Right lobe of liver (tissue), 6 donors: Measurements from ENCODE around the gene CACNG1. TPM values are rescaled to one million over a fixed set of nuclear protein-coding genes. Genes with fewer than 3 reads are reported as not detected.

Experiments
- ATAC-seq, 4 donors: fragments of 200-7000 bp; cut with Tn5 transposase; one replicate each; pipeline ENCODE4 v1.9.1; 2020; ENCODE audit warnings: mild to moderate bottlenecking in 4 of 4, moderate library complexity in 4 of 4
- DNase-seq, 3 donors: peaks; one replicate each; pipeline ENCODE4 v3.0.0-alpha.2; 2020
- H3K27ac ChIP-seq, 3 donors: fragments of 200-600 bp; one replicate each; pipeline ENCODE4 v1.8.0; 2022
- H3K27me3 ChIP-seq, 2 donors: fragments of 200-600 bp; one replicate each; pipeline ENCODE4 v1.8.0; 2022
- H3K36me3 ChIP-seq, 4 donors: fragments of 200-600 bp; sonication (generic) in 1 of 4; one replicate each; pipeline versions ENCODE4 v1.5.1 to v1.8.0; 2017 to 2022; ENCODE audit warnings: control low read depth in 1 of 4
- H3K4me1 ChIP-seq, 4 donors: fragments of 200-600 bp; sonication (generic) in 1 of 4; one replicate each; pipeline versions ENCODE4 v1.5.1 to v1.8.0; 2017 to 2022; ENCODE audit warnings: control low read depth in 1 of 4
- H3K4me3 ChIP-seq, 3 donors: fragments of 200-600 bp; one replicate each; pipeline ENCODE4 v1.8.0; 2022
- H3K9me3 ChIP-seq, 4 donors: fragments of 200-600 bp; sonication (generic) in 1 of 4; one replicate each; pipeline versions ENCODE4 v1.5.1 to v1.8.0; 2017 to 2022; ENCODE audit warnings: control low read depth in 1 of 4
- CTCF ChIP-seq, 4 donors: fragments of 200-600 bp in 3 of 4; fragments of 450-650 bp in 1 of 4; IDR thresholded peaks; one replicate each; pipeline versions ENCODE4 v1.5.1 to v1.8.0; 2016 to 2022; ENCODE audit warnings: antibody characterized with exemption in 4 of 4, mild to moderate bottlenecking in 2 of 4
- POLR2A ChIP-seq: fragments of 450-650 bp; IDR thresholded peaks from one replicate; pipeline ENCODE4 v1.6.1; 2017; ENCODE audit warnings: antibody characterized with exemption, mild to moderate bottlenecking
- WGBS: methylation state at CpG from one replicate; pipeline ENCODE4 v1.1.6; 2018; ENCODE audit warnings: low coverage, low lambda C conversion rate; ENCODE audit not compliant: insufficient coverage; ENCODE audit errors: missing lambda C conversion rate; 5-methylcytosine and 5-hydroxymethylcytosine counted together
- intact Hi-C, 2 donors: fragments of 100-400 bp; cut with DNase I; formaldehyde crosslinking; loops; one replicate each; pipeline versions ENCODE4 v1.11.2 to v1.14.1; 2022
- total RNA-seq, 6 experiments: library from RNA; depleted of rRNA in 2 of 6; stranded (reverse); fragments of >200 nt in 2 of 6; fragmentation: NEBNext Ultra II Directional in 3 of 6; extraction: Animal tissue kit (Norgen Biotek cat#: 25700) in 3 of 6; gene quantifications; one replicate each; pipeline versions ENCODE4 v1.1.0 to v1.2.4, GENCODE V29; 2016 to 2023
- donor health status: DM: no; HTN: yes; CAD: no.
- donor health status: DM: no; HTN: no; CAD: no.
- donor health status: DM: no; HTN: no; CAD: no.
- donor health status: DM: no; HTN: yes; CAD: no.
- donor health status: DM: no; HTN: yes; CAD: no.

Gene CACNG1
- total RNA-seq, 6 experiments from 2014 or later, result not detected

GRCh38 chr17:67043283-67043682 lies 1.1 kb upstream of the CACNG1 start:
- DNase-seq, result no peak
- intact Hi-C loops, result no loop called here

DNA sequence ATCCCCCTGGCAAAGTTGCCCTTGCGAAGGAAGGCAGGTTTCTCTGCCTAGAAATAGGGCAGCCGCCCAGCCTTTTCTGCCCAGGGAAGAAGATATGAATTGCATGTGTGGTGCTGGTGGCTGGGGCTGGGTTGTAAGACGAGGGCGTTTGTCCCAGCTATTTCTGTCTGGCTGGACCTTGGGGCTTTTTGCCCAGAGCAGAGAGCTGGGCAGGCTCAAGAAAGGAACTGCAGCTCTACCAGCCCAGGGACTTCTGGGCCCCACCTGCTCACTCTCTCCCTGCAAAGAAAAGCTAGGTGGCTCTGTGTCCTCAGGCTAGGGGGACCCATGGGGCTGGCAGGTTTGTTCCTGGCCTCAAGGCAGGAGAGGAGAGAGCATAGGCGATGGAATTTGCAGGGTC lies 586 bp downstream of the CACNG1 start:
- H3K36me3 ChIP-seq, result no peaks in the 10 kb centered on the region
- ATAC-seq, result no peak
- H3K4me3 ChIP-seq, result no peak overlapping the region
- 83% methylated on average over 3 of the region's 5 CpGs for WGBS
- peaks cover 0 to 5% (median 0%) of the 10 kb centered on the region in 4 donors for H3K9me3 ChIP-seq
- DNase-seq, result no peak
- no peaks in the 10 kb centered on the region for H3K4me1 ChIP-seq
- no peak for TF ChIP-seq CTCF (IDR thresholded peaks at IDR 0.05)
- no peak for TF ChIP-seq POLR2A
- H3K27me3 ChIP-seq, result no peaks in the 10 kb centered on the region
- no peak overlapping the region for H3K27ac ChIP-seq
- intact Hi-C loops, result no loop called here

More at GRCh38 chr17:67043283-67043682, 1.1 kb upstream of the CACNG1 start:
- WGBS, result 85% methylated on average over 6 of the region's 12 CpGs
- no peak for ATAC-seq
- H3K27me3 ChIP-seq, result no peaks in the 10 kb centered on the region
- H3K36me3 ChIP-seq, result no peaks in the 10 kb centered on the region
- no peak overlapping the region for H3K27ac ChIP-seq
- TF ChIP-seq POLR2A (no peak), CTCF (IDR thresholded peaks at IDR 0.05) (no peak)
- no peak overlapping the region for H3K4me3 ChIP-seq
- no peaks in the 10 kb centered on the region for H3K9me3 ChIP-seq
- no peaks in the 10 kb centered on the region for H3K4me1 ChIP-seq

- H3K4me1 ChIP-seq, result no peaks in the 10 kb centered on the region
- WGBS, result 80% methylated on average over 1 of the region's 4 CpGs
- DNase-seq (no peak), ATAC-seq (no peak)
- H3K4me3 ChIP-seq, result no peak overlapping the region
- TF ChIP-seq CTCF (IDR thresholded peaks at IDR 0.05), result no peak
- no peak for TF ChIP-seq POLR2A
- no peaks in the 10 kb centered on the region for H3K27me3 ChIP-seq
- no peak overlapping the region for H3K27ac ChIP-seq
- no peaks in the 10 kb centered on the region for H3K36me3 ChIP-seq
- H3K9me3 ChIP-seq, result peaks cover 0 to 5% (median 0%) of the 10 kb centered on the region in 4 donors
- intact Hi-C loops, result no loop called here
Observed at GRCh38 chr17:67046398-67046797, 2.0 kb downstream of the CACNG1 start.

DNA sequence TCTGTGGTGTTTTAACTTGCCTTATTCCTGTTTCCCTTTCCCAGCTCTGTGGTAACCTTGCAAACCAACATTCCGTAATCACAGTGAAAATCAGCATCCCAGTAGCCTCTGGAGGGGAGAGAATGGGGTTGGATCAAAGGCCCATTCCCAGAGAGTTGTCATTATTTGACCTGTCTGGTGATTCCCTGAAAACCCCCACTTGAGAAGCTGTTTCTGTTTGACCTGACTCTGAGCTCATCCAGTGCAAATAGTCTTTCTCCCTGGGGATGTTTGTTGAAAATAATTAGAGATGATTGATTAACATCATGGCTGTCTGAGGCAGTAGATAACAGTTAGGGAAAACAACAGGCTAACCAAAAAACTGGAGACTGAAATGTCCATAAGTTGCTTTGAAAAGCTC lies 3.0 kb downstream of the CACNG1 start:
- peaks cover 0 to 5% (median 0%) of the 10 kb centered on the region in 4 donors for H3K9me3 ChIP-seq
- H3K4me1 ChIP-seq, result no peaks in the 10 kb centered on the region
- no peak overlapping the region for H3K4me3 ChIP-seq
- no peak overlapping the region for H3K27ac ChIP-seq
- WGBS, result 50% methylated on average over 1 of the region's 1 CpG
- ATAC-seq (no peak), DNase-seq (no peak)
- TF ChIP-seq CTCF (IDR thresholded peaks at IDR 0.05) (no peak), POLR2A (no peak)
- intact Hi-C loops, result no loop called here
- no peaks in the 10 kb centered on the region for H3K36me3 ChIP-seq
- H3K27me3 ChIP-seq, result no peaks in the 10 kb centered on the region
